Effector memory CD8-positive, alpha-beta T cell (primary cell): ENCODE data around the gene SLC6A19.
A peak's percentile ranks its signal among the peaks of the same experiment; 100 is the strongest.

Experiments used
- ATAC-seq: fragments of 150-1000 bp; cut with Tn5 transposase; replicated peaks from 2 replicates; pipeline ENCODE4 v1.10.0; 2021; ENCODE audit warnings: mild to moderate bottlenecking, moderate library complexity
- DNase-seq, 3 experiments: peaks; one replicate each; pipeline ENCODE4 v3.0.0; 2021
- H3K27ac Mint-ChIP-seq, 2 donors: one replicate each; pipeline ENCODE4 v1.8.0; 2022; ENCODE audit warnings: mild to moderate bottlenecking in 2 of 2, mixed read lengths in 2 of 2, moderate library complexity in 2 of 2
- H3K27me3 Mint-ChIP-seq, 2 donors: one replicate each; pipeline ENCODE4 v1.8.0; 2022; ENCODE audit warnings: mixed read lengths in 2 of 2
- H3K36me3 Mint-ChIP-seq: one replicate; pipeline ENCODE4 v1.8.0; 2022; ENCODE audit warnings: mild to moderate bottlenecking, moderate library complexity, mixed read lengths; ENCODE audit not compliant: insufficient read depth
- H3K4me1 Mint-ChIP-seq, 2 donors: one replicate each; pipeline ENCODE4 v1.8.0; 2022; ENCODE audit warnings: low read depth in 2 of 2, mixed read lengths in 2 of 2
- H3K4me3 Mint-ChIP-seq, 2 donors: one replicate each; pipeline ENCODE4 v1.8.0; 2022; ENCODE audit warnings: mild to moderate bottlenecking in 2 of 2, mixed read lengths in 2 of 2, moderate library complexity in 2 of 2
- H3K9me3 Mint-ChIP-seq, 2 donors: one replicate each; pipeline ENCODE4 v1.8.0; 2022; ENCODE audit warnings: mixed read lengths in 2 of 2

Gene SLC6A19

DNA sequence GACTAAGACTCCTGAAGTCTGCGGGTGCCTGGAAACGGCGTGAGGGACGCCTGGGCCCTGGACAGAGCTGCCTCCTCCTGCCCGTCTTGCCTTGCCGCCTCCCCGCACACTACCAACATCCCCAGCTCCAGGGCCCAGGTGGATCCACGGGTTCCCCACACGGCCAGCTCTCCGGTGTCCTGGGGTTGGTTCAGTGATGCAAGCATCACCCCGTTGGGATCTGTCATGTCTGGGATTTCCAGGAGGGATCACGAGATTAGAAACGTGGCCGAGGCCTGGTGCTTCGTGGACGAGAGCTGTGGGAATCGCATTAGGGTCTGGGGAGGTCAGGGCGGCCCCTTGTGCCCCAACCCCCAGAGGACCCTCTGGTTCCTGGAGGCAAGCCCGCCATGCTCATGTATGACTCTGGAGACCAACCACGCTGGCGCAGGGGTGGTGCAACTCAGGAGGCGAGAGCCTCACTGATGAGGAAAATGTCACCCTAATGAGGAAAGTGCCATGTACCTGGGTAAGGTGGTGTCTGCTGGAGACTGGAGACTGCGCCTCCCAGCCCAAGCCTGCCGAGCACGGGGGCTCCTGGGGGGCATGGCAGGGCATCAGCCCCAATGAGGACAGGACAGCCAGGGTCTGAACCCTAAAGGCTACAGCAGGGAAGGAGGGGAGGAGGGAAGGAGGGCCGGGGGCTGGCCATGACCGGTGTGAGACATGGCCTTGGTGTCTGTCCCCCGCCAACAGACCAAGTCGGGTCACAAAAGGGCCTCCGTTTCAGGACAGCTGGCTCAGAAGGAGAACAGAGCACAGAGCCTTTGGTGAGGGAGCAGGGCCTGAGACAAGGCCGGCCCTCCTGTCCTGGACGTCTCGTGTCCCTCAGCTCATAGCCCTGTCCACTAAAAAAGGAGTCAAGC is 31.9 kb upstream of the SLC6A19 start:
- Mint-ChIP-seq H3K27me3 (peaks cover 21 to 51% of the 10 kb centered on the region in 2 donors), H3K36me3 (no peaks in the 10 kb centered on the region), H3K27ac (no peak overlapping the region), H3K4me1 (peaks cover 7 to 10% of the 10 kb centered on the region in 2 donors), H3K4me3 (peak overlapping the region in 1 of 2 donors; percentile 44), H3K9me3 (no peaks in the 10 kb centered on the region)
- DNase-seq, result no peak
- no peak for ATAC-seq

DNA sequence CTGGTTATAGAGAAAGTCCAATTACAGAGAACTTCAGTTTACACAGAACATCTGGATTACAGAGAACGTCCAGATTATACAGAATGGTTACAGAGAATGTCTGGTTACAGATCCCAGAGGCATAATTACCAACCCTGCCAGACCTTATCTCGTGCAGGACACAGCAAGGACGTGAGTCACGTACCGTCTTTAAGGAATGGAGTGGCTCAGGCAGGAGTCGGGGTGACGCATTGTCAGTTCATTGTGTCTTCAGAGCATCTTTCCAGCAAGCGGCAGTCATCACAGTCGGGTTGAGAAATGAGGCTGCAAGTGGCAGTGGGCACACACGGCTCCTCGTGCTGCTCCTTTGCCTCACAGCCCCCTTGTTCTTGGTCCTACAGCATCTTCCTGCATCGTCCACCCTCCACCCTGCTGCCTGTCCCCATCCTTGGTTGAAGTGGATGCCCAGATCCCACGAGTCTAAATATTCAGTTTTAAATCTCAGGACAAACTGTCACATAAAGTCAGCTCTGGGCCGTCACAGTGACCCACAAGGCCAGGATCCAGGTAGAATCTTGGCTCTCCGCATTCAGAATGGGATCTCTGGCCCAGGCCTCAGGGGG is 30.0 kb upstream of the SLC6A19 start:
- Mint-ChIP-seq H3K4me1 (peaks cover 7 to 10% of the 10 kb centered on the region in 2 donors), H3K27me3 (peaks cover 11 to 41% of the 10 kb centered on the region in 2 donors), H3K4me3 (no peak overlapping the region), H3K36me3 (no peaks in the 10 kb centered on the region), H3K9me3 (no peaks in the 10 kb centered on the region), H3K27ac (no peak overlapping the region)
- DNase-seq (no peak), ATAC-seq (no peak)

DNA sequence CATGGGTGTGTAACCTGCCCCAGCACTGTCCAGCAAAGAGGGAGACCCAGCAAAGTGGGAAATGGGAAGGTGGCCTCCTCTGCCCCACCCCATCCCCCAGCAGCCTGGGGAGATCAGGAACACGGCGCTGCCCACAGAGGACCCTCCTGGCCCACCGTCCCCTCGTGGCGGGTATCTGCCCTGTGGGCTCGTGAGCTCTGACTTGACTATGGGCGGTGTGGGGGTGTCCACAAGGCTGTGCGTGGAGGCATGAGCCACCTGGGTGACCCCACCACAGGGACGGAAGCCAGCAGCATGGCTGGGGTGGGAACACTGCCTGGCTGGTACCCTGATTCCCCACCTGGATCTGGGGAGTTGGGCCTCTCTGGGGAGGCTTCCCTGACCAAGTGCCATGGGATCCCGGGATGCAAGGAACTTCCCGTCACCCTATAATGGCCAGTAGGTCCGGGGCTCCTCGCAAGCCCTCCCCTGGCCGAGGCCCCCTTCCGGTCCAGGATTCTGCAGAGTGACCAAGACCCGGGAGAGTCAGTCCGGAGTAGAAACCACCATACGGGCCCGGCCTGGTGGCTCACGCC is 29.3 kb upstream of the SLC6A19 start:
- no peaks in the 10 kb centered on the region for H3K9me3 Mint-ChIP-seq
- no peak overlapping the region for H3K27ac Mint-ChIP-seq
- ATAC-seq (no peak), DNase-seq (no peak)
- peaks cover 7 to 10% of the 10 kb centered on the region in 2 donors for H3K4me1 Mint-ChIP-seq
- peak overlapping the region in 1 of 2 donors; percentile 53 for H3K4me3 Mint-ChIP-seq
- H3K27me3 Mint-ChIP-seq, result peaks cover 7 to 34% of the 10 kb centered on the region in 2 donors
- H3K36me3 Mint-ChIP-seq, result no peaks in the 10 kb centered on the region

DNA sequence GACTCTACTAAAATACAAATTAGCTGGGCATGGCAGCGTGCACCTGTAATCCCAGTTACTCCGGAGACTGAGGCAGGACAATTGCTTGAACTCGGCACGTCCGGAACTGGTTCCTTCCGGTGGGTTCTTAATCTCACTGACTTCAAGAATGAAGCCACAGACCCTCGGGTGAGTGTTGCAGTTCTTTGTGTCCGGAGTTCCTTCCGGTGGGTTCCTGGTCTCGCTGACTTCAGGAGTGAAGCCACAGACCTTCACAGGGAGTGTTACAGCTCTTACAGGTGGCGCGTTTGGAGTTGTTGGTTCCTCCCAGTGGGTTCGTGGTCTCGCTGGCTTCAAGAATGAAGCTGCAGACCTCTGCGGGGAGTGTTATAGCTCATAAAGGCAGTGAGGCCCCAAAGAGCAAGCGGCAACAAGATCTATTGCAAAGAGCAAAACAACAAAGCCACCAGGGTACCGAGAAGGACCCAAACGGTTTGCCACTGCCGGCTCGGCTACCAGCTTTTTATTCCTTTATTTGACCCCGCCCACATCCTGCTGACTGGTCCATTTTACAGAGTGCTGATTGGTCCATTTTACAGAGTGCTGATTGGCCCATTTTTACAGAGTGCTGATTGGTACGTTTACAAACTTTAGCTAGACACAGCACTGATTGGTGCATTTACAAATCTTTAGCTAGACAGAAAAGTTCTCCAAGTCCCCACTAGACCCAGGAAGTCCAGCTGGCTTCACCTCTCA is 28.6 kb upstream of the SLC6A19 start:
- DNase-seq (peak in 2 of 3 experiments; percentile 17 to 24), ATAC-seq (peak; percentile 47)
- peaks cover 7 to 10% of the 10 kb centered on the region in 2 donors for H3K4me1 Mint-ChIP-seq
- peak overlapping the region; percentile 46 to 53 for H3K4me3 Mint-ChIP-seq
- no peaks in the 10 kb centered on the region for H3K36me3 Mint-ChIP-seq
- peak overlapping the region in 1 of 2 donors; percentile 26 for H3K27ac Mint-ChIP-seq
- peaks cover 6 to 37% of the 10 kb centered on the region in 2 donors for H3K27me3 Mint-ChIP-seq
- H3K9me3 Mint-ChIP-seq, result no peaks in the 10 kb centered on the region

DNA sequence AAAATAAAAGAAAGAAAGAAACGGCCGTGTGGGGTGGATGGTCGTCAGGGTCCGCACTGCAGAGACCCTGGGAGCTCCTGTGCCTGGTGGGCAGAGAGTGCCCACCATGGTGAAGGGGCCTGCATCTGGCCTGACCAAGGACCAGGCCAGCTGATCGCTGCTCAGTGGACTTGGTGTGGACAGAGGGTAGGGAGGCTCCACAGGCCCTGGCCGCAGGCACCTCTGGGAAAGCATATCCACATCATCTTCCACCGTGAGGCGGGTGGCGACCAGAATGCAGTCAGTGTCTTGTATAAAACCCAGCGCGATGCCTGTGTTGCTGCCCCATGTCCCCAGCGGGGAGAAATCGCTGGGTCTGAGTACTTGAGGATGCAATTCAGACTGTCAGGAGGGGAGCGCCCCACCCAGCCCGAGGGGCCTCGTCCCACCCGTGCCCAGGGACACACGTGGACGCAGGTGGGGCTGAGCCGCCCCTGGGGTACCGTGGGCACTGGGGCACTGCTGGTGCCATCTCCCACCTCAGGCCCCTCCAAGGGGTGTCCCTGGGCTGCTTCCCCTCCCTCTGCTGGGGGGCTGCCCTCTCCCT is 27.8 kb upstream of the SLC6A19 start:
- ATAC-seq (no peak), DNase-seq (no peak)
- H3K27ac Mint-ChIP-seq, result no peak overlapping the region
- no peaks in the 10 kb centered on the region for H3K36me3 Mint-ChIP-seq
- H3K4me3 Mint-ChIP-seq, result no peak overlapping the region
- H3K9me3 Mint-ChIP-seq, result no peaks in the 10 kb centered on the region
- H3K27me3 Mint-ChIP-seq, result peaks cover 0 to 39% of the 10 kb centered on the region in 2 donors
- H3K4me1 Mint-ChIP-seq, result peaks cover 0 to 4% of the 10 kb centered on the region in 2 donors

DNA sequence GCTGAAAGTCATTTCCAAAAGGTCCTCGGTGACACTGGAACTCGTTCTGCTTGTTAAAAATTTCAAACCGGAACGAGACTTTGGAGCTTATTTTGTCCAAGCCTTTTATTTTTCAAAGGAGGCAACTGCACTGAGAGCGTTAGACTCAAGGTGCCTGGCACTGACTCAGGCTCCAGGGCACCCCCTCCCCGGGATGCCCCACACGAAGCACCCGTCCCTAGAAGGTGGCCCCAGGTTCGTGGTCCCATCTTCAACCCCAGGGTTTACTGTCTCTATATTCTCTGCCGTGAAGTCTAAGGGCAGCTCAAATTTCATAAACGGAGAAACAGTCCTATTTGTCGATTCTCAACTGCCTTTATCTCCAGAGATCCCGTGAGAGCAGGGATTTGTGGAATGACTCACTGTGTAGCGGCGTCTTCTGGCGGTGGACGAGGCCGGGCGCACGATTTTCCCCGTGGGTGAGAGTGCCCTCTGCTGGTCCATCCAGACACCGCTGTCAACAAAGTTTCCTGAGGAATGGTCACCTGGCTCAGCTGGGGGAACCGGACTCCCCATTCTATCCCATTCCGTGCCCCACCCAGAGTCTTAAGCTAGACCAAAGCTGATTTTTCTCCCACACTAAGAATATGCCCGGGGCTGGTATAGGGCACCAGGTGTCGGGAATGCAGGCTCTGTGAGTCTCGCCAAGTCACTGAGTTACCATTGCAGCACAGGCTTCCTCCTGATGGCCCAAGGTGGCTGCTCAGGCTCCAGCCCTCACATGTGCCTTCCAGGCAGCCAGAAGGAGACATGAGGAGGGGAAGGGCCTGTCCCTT is 27.1 kb upstream of the SLC6A19 start:
- Mint-ChIP-seq H3K27me3 (peaks cover 0 to 39% of the 10 kb centered on the region in 2 donors), H3K4me1 (peaks cover 0 to 2% of the 10 kb centered on the region in 2 donors), H3K27ac (no peak overlapping the region), H3K36me3 (no peaks in the 10 kb centered on the region), H3K4me3 (no peak overlapping the region), H3K9me3 (no peaks in the 10 kb centered on the region)
- ATAC-seq (peak; percentile 39), DNase-seq (peak; percentile 28 to 40 (median 33))

DNA sequence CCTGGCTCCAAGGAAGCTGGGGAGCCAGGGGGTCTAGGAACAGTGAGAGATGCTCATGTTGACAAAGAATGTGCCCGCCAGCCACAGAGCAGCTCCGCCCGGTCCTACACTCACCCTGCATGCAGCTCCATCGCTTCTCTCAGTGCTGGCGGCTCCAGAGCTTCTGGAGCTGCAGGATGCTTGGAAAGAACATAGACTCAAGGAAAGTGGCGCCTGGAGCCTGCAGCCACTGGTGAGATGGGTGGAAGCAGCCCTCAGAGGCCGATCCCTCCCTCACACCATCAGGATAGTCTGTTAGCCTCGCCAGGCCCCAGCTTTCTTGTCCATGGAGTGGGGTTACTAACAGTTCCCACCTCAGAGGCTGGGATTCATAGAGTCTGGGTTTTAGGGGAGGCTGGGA is 26.4 kb upstream of the SLC6A19 start:
- Mint-ChIP-seq H3K27me3 (peaks cover 0 to 35% of the 10 kb centered on the region in 2 donors), H3K9me3 (no peaks in the 10 kb centered on the region), H3K4me1 (peaks cover 0 to 2% of the 10 kb centered on the region in 2 donors), H3K4me3 (no peak overlapping the region), H3K36me3 (no peaks in the 10 kb centered on the region), H3K27ac (no peak overlapping the region)
- DNase-seq, result no peak
- no peak for ATAC-seq

DNA sequence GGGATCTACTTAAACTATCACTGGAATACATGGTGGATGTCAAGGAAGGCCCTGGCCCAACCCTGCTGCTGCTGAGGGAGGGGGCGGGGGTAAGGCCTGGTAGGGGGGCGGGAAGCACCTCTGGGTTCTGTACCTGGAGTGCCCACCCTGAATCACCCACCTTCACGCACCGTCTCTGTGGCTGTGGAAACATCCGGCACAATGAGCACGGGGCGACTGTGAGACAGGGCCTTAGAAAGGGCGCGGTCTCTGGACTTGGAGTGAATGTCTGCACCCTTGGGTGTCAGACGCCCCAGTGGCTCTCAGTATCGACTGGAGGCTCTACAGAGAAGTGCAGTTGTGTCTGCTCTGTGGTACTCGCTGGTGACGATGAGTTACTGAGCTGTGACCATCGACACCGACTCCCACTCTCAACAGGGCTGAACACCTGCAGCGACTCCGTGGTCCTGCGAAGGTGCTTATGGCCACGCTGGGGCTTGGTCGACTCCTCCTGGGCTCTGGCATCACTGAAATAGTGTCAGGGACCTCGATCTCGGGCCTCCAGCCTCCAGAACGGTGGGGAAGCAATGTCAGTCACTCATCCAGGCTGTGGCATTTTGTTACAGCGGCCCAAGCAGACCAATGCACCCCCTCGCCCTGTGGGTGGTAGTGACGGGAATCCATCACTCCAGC is 25.5 kb upstream of the SLC6A19 start:
- no peak overlapping the region for H3K27ac Mint-ChIP-seq
- H3K9me3 Mint-ChIP-seq, result no peaks in the 10 kb centered on the region
- no peaks in the 10 kb centered on the region for H3K36me3 Mint-ChIP-seq
- DNase-seq (no peak), ATAC-seq (no peak)
- no peak overlapping the region for H3K4me3 Mint-ChIP-seq
- peaks cover 0 to 38% of the 10 kb centered on the region in 2 donors for H3K27me3 Mint-ChIP-seq
- peaks cover 0 to 2% of the 10 kb centered on the region in 2 donors for H3K4me1 Mint-ChIP-seq

DNA sequence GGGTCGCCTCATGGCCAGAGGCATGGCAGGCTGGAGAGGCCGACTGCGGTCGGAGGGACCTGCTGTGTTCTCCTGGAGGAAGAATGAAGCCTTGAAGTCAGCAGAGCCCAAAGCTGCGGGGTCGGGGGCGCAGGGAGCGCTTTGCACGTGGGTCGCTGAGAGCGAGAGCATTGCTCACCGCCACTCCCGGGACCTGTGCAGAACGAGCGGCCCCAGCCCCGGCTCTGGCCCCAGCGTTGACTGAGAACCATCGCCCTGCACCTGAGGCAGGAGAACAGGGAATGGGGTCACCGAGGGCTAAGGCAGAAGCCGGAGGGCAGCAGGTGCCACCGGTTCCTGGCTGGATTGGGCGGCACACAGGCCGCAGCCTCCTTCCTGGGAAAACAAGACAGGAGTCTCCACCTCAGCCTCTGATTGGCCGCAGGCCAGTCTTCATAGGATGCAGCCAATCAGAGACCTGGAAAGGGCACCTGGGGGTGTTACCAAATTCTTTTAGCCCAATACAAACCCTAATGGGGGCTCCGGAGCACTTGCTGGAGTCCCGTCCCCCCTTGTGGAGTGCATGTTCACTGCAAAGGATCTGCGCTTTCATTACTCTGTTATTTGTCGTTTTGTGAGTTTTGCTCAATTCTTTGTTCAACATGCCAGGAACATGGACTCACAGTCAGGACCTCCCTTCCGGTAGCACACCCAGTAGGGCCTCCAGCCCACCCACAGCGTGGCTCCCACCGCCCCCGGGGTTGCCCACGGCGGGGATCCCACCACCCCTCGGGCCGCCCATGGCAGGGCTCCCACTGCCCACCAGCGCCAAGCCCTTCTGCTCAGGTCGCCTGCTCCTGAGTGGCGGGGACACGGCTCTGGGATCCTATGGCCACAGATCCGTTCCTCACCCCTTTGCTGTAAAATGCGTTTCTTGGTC is 24.7 kb upstream of the SLC6A19 start:
- ATAC-seq, result no peak
- Mint-ChIP-seq H3K4me3 (no peak overlapping the region), H3K4me1 (peaks cover 0 to 2% of the 10 kb centered on the region in 2 donors), H3K36me3 (no peaks in the 10 kb centered on the region), H3K9me3 (no peaks in the 10 kb centered on the region), H3K27me3 (peaks cover 0 to 39% of the 10 kb centered on the region in 2 donors), H3K27ac (no peak overlapping the region)
- DNase-seq, result no peak

DNA sequence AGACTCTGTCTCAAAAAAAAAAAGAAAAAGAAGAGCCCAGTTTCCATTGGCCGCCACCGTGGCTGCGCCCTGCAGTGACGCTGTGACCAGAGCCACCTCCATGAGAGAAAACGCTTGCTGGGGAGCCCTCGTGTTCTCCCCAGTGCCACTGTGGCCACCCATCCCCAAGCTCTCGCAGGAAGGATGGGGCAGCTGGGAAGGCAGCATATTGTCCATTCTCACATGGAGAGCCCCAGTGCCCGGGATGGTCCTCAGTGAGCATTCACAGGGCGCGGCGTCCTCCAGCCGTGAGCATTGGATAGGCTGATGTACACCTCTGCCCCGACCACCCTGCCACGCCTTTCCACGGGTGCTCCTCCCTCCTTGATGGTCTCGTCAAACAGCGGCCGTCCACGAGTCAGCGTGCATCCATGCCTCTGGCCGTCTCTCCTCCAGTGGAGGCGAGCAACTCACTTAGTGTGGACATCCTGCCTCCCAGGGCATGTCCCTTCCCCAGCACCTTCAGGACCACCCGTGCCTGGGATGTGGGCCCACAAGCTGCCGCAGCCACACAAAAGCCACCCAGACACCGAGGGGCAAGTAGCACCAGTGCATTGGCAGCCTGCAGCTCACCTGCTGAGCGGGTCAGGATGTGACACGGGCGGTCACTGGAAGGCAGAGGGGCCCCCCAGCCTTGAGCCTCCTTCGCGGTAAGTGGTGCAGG is 23.4 kb upstream of the SLC6A19 start:
- H3K36me3 Mint-ChIP-seq, result peaks cover 3% of the 10 kb centered on the region
- H3K27me3 Mint-ChIP-seq, result peaks cover 0 to 45% of the 10 kb centered on the region in 2 donors
- no peak overlapping the region for H3K4me3 Mint-ChIP-seq
- peaks cover 0 to 2% of the 10 kb centered on the region in 2 donors for H3K4me1 Mint-ChIP-seq
- H3K27ac Mint-ChIP-seq, result no peak overlapping the region
- no peaks in the 10 kb centered on the region for H3K9me3 Mint-ChIP-seq
- no peak for ATAC-seq
- DNase-seq, result no peak
